ENCODE measurements around the gene ZFP36L1.

The ZFP36L1 gene

GRCh38 chr14:68784226-68784910, 8.5 kb downstream of the ZFP36L1 start:
- no peak for DNase-seq (ENCODE audit: low read depth)
- no peak overlapping the region for H3K4me3 ChIP-seq (ENCODE audit: low read length)
- TF ChIP-seq, protein P1, sequence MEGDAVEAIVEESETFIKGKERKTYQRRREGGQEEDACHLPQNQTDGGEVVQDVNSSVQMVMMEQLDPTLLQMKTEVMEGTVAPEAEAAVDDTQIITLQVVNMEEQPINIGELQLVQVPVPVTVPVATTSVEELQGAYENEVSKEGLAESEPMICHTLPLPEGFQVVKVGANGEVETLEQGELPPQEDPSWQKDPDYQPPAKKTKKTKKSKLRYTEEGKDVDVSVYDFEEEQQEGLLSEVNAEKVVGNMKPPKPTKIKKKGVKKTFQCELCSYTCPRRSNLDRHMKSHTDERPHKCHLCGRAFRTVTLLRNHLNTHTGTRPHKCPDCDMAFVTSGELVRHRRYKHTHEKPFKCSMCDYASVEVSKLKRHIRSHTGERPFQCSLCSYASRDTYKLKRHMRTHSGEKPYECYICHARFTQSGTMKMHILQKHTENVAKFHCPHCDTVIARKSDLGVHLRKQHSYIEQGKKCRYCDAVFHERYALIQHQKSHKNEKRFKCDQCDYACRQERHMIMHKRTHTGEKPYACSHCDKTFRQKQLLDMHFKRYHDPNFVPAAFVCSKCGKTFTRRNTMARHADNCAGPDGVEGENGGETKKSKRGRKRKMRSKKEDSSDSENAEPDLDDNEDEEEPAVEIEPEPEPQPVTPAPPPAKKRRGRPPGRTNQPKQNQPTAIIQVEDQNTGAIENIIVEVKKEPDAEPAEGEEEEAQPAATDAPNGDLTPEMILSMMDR (IDR thresholded peaks at IDR 0.05; ENCODE audit: insufficient read depth, low read depth, low read length, missing control alignments), result no peak

DNA sequence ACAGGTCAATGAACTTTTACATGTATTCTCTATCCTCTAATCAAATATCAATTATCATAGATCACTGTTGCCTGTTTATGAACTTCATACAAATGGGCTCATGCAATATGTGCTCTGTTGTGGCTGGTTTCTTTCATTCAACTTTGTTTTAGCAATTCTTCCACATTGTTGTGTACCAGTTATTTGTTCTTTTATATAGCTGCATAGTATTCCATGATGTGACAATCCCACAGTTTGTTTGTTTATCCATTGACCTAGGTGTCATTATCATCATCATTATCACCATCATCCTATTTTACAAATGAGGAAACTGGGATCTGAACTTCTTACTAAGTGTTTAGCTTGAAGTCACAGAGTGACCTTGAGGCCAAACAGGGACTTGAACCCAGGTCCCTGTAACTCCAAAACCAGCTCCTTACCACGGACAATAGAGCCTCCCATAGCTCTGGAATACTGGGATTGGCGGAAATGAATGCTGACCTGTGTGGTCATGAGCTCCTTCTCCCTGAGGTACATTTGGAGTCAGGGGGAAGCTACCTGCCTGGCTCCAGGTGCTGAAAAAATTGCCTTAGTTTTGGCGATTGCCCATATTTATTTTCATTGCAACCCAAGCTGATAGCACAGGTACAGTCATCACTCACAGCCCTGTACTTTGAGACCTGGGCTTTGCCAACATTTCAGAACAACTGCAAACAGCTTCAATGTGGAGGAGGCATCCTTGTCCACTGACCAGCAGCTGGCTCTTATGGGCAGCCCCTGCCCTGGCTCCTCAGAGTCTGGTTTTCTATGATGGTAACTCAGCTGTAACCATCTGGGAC, 9.2 kb downstream of the ZFP36L1 start:
- H3K4me3 ChIP-seq (ENCODE audit: low read length), result no peak overlapping the region
- no peak for DNase-seq (ENCODE audit: low read depth)
- TF ChIP-seq, protein P1 (IDR thresholded peaks at IDR 0.05; ENCODE audit: insufficient read depth, low read depth, low read length, missing control alignments), result no peak

GRCh38 chr14:68782091-68782981, 10.5 kb downstream of the ZFP36L1 start:
- TF ChIP-seq, protein P1 (IDR thresholded peaks at IDR 0.05; ENCODE audit: insufficient read depth, low read depth, low read length, missing control alignments), result no peak
- no peak for DNase-seq (ENCODE audit: low read depth)
- H3K4me3 ChIP-seq (ENCODE audit: low read length), result no peak overlapping the region

GRCh38 chr14:68781161-68782021, 11.5 kb downstream of the ZFP36L1 start:
- no peak for DNase-seq (ENCODE audit: low read depth)
- TF ChIP-seq, protein P1 (IDR thresholded peaks at IDR 0.05; ENCODE audit: insufficient read depth, low read depth, low read length, missing control alignments), result no peak
- no peak overlapping the region for H3K4me3 ChIP-seq (ENCODE audit: low read length)

GRCh38 chr14:68780358-68781160, 12.3 kb downstream of the ZFP36L1 start:
- no peak for DNase-seq (ENCODE audit: low read depth)
- TF ChIP-seq, protein P1 (IDR thresholded peaks at IDR 0.05; ENCODE audit: insufficient read depth, low read depth, low read length, missing control alignments), result no peak
- no peak overlapping the region for H3K4me3 ChIP-seq (ENCODE audit: low read length)
